GM12865 (cell line): ENCODE data around the gene FSIP1.

Source experiments
- DNase-seq: peaks from one replicate; pipeline ENCODE4 v3.0.0; 2010; ENCODE audit warnings: low read depth
- H3K4me3 ChIP-seq: 2 replicates; pipeline ENCODE4 v1.5.1; 2011; ENCODE audit warnings: mild to moderate bottlenecking, low read depth, low read length, control low read depth
- CTCF ChIP-seq: IDR thresholded peaks from 2 replicates; pipeline ENCODE4 v1.5.1; 2011; ENCODE audit warnings: low read length, control low read depth, low read depth, inconsistent platforms; ENCODE audit not compliant: insufficient read depth; ENCODE audit errors: missing control alignments

The FSIP1 gene

GRCh38 chr15:39748276-39748675, 34.4 kb downstream of the FSIP1 start:
- TF ChIP-seq CTCF, result no peak
- DNase-seq, result no peak
- H3K4me3 ChIP-seq, result no peak overlapping the region

GRCh38 chr15:39747326-39747725, 35.3 kb downstream of the FSIP1 start:
- DNase-seq, result no peak
- H3K4me3 ChIP-seq, result no peak overlapping the region
- TF ChIP-seq CTCF, result no peak

GRCh38 chr15:39746714-39747276, 35.8 kb downstream of the FSIP1 start:
- no peak for TF ChIP-seq CTCF
- H3K4me3 ChIP-seq, result no peak overlapping the region
- DNase-seq, result no peak

- no peak overlapping the region for H3K4me3 ChIP-seq
- peak; percentile 14 for DNase-seq
- no peak for TF ChIP-seq CTCF
Observed at GRCh38 chr15:39746176-39746575, 36.5 kb downstream of the FSIP1 start.

GRCh38 chr15:39745415-39745814, 37.2 kb downstream of the FSIP1 start:
- no peak overlapping the region for H3K4me3 ChIP-seq
- no peak for DNase-seq
- TF ChIP-seq CTCF, result no peak

GRCh38 chr15:39744334-39745103, 38.1 kb downstream of the FSIP1 start:
- H3K4me3 ChIP-seq, result no peak overlapping the region
- no peak for TF ChIP-seq CTCF
- peak; percentile 2 for DNase-seq

- no peak overlapping the region for H3K4me3 ChIP-seq
- TF ChIP-seq CTCF, result no peak
- no peak for DNase-seq
Observed at GRCh38 chr15:39743611-39744010, 39.0 kb downstream of the FSIP1 start.
